NCI-H2107 (cell line): ENCODE measurements around the gene BICRA.
"Not testable (repeated sequence)": the region's sequence is repeated elsewhere in the genome, so short reads cannot be mapped to it uniquely, and the experiment has no call there.

ENCODE experiments used
- DNase-seq: peaks from one replicate; lab custom pipeline; 2025; lab: John Stamatoyannopoulos, UW

BICRA gene

GRCh38 chr19:47631681-47632446 lies 22.9 kb downstream of the BICRA start:
- no peak for DNase-seq

GRCh38 chr19:47633517-47633916 lies 24.6 kb downstream of the BICRA start:
- no peak for DNase-seq

- DNase-seq = no peak
These were observed 25.1 kb downstream of the BICRA start for GRCh38 chr19:47633996-47634395.

- not testable (repeated sequence) for DNase-seq
These were observed 26.3 kb downstream of the BICRA start for GRCh38 chr19:47635152-47635754.

- DNase-seq = no peak
These were observed 28.6 kb downstream of the BICRA start for GRCh38 chr19:47637550-47637949.

GRCh38 chr19:47641891-47642485 lies 33.1 kb downstream of the BICRA start:
- DNase-seq = no peak

- DNase-seq = no peak
These were observed 34.3 kb downstream of the BICRA start for GRCh38 chr19:47643281-47643680.

- DNase-seq = no peak
These were observed 35.3 kb downstream of the BICRA start for GRCh38 chr19:47644199-47644598.

- no peak for DNase-seq
These were observed 36.0 kb downstream of the BICRA start for GRCh38 chr19:47644743-47645482.

GRCh38 chr19:47646924-47647323 lies 38.0 kb downstream of the BICRA start:
- no peak for DNase-seq

GRCh38 chr19:47649588-47649987 lies 40.7 kb downstream of the BICRA start:
- DNase-seq = no peak

GRCh38 chr19:47650700-47651099 lies 41.8 kb downstream of the BICRA start:
- DNase-seq = no peak

GRCh38 chr19:47651132-47651531 lies 42.2 kb downstream of the BICRA start:
- DNase-seq = no peak

GRCh38 chr19:47651691-47652090 lies 42.8 kb downstream of the BICRA start:
- no peak for DNase-seq

GRCh38 chr19:47652285-47652684 lies 43.4 kb downstream of the BICRA start:
- no peak for DNase-seq

GRCh38 chr19:47653856-47654255 lies 44.9 kb downstream of the BICRA start:
- no peak for DNase-seq

GRCh38 chr19:47657719-47658118 lies 48.8 kb downstream of the BICRA start:
- DNase-seq = no peak

- no peak for DNase-seq
These were observed 49.8 kb downstream of the BICRA start for GRCh38 chr19:47658431-47659348.

- DNase-seq = no peak
These were observed 51.5 kb downstream of the BICRA start for GRCh38 chr19:47660435-47660832.

- no peak for DNase-seq
These were observed 52.2 kb downstream of the BICRA start for GRCh38 chr19:47661161-47661560.

GRCh38 chr19:47661611-47662010 lies 52.7 kb downstream of the BICRA start:
- DNase-seq = no peak
